GM18858 (cell line): Measurements from ENCODE around the gene TTC38.
A peak's percentile ranks its signal among the peaks of the same experiment; 100 is the strongest.
"Not testable (repeated sequence)": the region's sequence is repeated elsewhere in the genome, so short reads cannot be mapped to it uniquely, and the experiment has no call there.

Source experiments
- ATAC-seq: cut with Tn5 transposase; IDR thresholded peaks from one replicate; pipeline ENCODE4 v1.9.1; 2021; ENCODE audit not compliant: unreplicated experiment

TTC38 gene

GRCh38 chr22:46245511-46245910, 22.3 kb upstream of the TTC38 start:
- no peak for ATAC-seq

- no peak for ATAC-seq
These were observed 21.6 kb upstream of the TTC38 start for GRCh38 chr22:46246178-46246577.

- ATAC-seq, result no peak
These were observed 20.3 kb upstream of the TTC38 start for GRCh38 chr22:46247443-46247975.

GRCh38 chr22:46250035-46250782, 17.6 kb upstream of the TTC38 start, which contains the start of gene CDPF1:
Gene CDPF1 (minus strand): TSS chr22:46250293. CDS start chr22:46248284, 2,009 bp downstream.
- peak; percentile 74 for ATAC-seq

GRCh38 chr22:46250783-46251125, 17.1 kb upstream of the TTC38 start:
- no peak for ATAC-seq

GRCh38 chr22:46251266-46251665, 16.5 kb upstream of the TTC38 start:
- no peak for ATAC-seq

- ATAC-seq, result no peak
These were observed 15.9 kb upstream of the TTC38 start for GRCh38 chr22:46251816-46252380.

GRCh38 chr22:46256358-46256958, 11.3 kb upstream of the TTC38 start:
- no peak for ATAC-seq

GRCh38 chr22:46259374-46259773, 8.4 kb upstream of the TTC38 start:
- ATAC-seq, result no peak

GRCh38 chr22:46260038-46260437, 7.8 kb upstream of the TTC38 start:
- no peak for ATAC-seq

GRCh38 chr22:46262449-46263215, 5.2 kb upstream of the TTC38 start:
- no peak for ATAC-seq

- no peak for ATAC-seq
These were observed 4.6 kb upstream of the TTC38 start, which contains the start of gene PKDREJ for GRCh38 chr22:46263216-46263590. Gene PKDREJ (minus strand): TSS chr22:46263343. CDS start chr22:46263322, 21 bp downstream.

- not testable (repeated sequence) for ATAC-seq
These were observed 3.3 kb upstream of the TTC38 start for GRCh38 chr22:46264520-46264919.

GRCh38 chr22:46265627-46266026, 2.2 kb upstream of the TTC38 start:
- ATAC-seq, result not testable (repeated sequence)

GRCh38 chr22:46269564-46269963, 1.8 kb downstream of the TTC38 start:
- no peak for ATAC-seq

- no peak for ATAC-seq
These were observed 4.4 kb downstream of the TTC38 start for GRCh38 chr22:46272196-46272595.

- no peak for ATAC-seq
These were observed 5.1 kb downstream of the TTC38 start for GRCh38 chr22:46272762-46273431.

GRCh38 chr22:46273432-46274148, 5.8 kb downstream of the TTC38 start:
- ATAC-seq, result no peak

- ATAC-seq, result no peak
These were observed 6.6 kb downstream of the TTC38 start for GRCh38 chr22:46274381-46274780.
